ENCODE data around the gene NKX2-1.

Gene NKX2-1

DNA sequence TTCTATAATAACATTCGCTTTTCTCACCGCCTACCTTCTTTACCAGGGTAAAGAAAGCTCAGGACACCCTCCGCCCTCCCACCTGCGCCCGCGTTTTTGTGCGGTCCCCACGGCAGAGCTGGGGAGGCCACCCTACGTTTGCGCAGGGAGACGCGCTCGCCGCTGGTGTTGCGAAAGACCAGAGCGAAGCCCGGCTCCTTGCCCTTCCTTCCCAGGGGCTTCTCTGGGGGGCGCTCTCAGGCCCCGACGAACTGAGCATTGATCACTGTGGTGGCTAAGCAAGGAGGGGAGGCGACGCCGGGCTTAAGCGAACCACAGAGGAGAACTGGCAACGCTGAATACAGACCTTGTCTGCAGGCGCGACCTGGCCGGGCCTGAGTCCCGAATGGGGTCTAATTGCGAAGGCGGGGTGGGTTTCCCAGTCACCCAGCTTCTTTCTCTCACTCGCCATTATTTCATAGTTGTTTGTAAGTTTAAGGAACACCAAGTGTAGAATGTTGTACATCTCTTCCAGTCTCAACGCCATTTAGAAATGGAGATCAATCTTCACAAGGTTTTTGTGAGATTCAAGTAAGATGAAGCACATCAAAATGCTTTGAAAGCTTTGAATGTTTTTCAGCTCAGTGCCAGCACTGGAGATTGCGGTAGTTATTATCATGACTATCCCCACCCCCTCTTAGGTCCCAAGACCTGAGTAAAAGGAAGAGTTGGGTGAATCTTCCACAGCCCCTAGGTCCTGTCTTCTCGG lies 1.7 kb upstream of the NKX2-1 start:
- Histone ChIP-seq H3K9me2 (replicated peaks; ENCODE audit: control insufficient read depth, low read length) (no peaks in the 10 kb centered on the region), H3K27me3 (ENCODE audit: control insufficient read depth, low read length) (no peaks in the 10 kb centered on the region), H3K4me3 (ENCODE audit: low read length) (no peak overlapping the region), H3K79me2 (ENCODE audit: control insufficient read depth, low read length) (no peaks in the 10 kb centered on the region), H3K4me2 (ENCODE audit: low read length) (no peak overlapping the region), H3K9me3 (ENCODE audit: control insufficient read depth, insufficient read depth, low read length) (no peaks in the 10 kb centered on the region; the same call in 1 of the 2 replicates), H3K36me3 (ENCODE audit: control insufficient read depth, low read length) (no peaks in the 10 kb centered on the region), H4K20me1 (ENCODE audit: control insufficient read depth, insufficient read depth, low read depth, low read length) (no peaks in the 10 kb centered on the region), H3K4me1 (ENCODE audit: control insufficient read depth, low read length) (no peaks in the 10 kb centered on the region), H3K27ac (ENCODE audit: low read depth, low read length) (no peak overlapping the region), H3F3A (ENCODE audit: control insufficient read depth, insufficient read depth) (no peaks in the 10 kb centered on the region)
- TF ChIP-seq, protein P1, sequence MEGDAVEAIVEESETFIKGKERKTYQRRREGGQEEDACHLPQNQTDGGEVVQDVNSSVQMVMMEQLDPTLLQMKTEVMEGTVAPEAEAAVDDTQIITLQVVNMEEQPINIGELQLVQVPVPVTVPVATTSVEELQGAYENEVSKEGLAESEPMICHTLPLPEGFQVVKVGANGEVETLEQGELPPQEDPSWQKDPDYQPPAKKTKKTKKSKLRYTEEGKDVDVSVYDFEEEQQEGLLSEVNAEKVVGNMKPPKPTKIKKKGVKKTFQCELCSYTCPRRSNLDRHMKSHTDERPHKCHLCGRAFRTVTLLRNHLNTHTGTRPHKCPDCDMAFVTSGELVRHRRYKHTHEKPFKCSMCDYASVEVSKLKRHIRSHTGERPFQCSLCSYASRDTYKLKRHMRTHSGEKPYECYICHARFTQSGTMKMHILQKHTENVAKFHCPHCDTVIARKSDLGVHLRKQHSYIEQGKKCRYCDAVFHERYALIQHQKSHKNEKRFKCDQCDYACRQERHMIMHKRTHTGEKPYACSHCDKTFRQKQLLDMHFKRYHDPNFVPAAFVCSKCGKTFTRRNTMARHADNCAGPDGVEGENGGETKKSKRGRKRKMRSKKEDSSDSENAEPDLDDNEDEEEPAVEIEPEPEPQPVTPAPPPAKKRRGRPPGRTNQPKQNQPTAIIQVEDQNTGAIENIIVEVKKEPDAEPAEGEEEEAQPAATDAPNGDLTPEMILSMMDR (IDR thresholded peaks at IDR 0.05; ENCODE audit: low read depth, low read length, poor library complexity, severe bottlenecking), result no peak
- TF ChIP-seq EZH2phosphoT487 (IDR thresholded peaks at IDR 0.05; ENCODE audit: borderline replicate concordance, low read length), result no peak

DNA sequence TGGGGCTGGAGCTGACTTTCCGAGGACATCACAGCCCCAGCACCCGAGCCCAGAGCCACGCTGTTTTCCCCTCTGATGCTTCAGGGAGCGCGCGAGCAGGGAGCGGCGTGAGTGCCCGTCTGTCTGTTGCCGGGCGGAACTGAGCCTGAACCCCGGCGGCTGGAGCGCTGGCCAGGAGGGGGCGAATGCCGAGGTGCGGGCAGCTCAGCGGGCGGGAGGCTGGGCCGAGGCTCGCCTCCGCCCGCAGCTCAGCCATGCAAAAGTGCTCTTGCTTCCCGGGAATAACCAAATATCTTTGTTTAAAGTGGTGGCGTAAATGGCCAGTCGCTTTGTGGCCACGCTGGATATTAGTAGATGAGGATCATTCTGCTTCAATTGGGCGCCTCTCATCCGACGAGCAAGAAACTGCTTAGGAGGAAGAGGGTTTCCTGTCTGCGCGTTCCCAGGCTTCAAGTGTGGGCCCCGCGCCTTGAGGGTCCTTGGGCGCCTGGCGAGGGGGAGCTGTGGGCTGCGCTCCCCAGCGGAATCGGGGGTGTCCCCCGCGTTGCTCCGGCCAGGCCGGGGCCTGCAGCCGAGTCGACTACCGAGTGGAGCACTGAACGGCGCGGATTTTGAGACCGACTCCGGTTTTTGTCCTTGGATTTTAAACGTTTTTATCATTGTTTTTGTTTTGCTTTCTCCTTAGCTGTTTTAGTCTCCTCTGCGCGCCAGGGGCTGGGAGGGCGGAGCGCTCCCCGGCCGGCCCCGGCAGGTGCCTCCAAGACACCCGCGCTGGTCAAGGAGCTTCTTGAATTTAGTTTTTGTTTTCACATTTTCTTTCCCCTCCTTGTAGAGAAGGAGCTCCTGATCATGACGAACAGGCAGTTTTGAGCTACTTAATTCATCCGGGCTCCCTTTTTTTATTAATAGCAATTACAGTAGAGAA lies 831 bp upstream of the NKX2-1 start:
- Histone ChIP-seq H3K9me3 (ENCODE audit: control insufficient read depth, insufficient read depth, low read length) (no peaks in the 10 kb centered on the region; the same call in 1 of the 2 replicates), H3F3A (ENCODE audit: control insufficient read depth, insufficient read depth) (no peaks in the 10 kb centered on the region), H3K4me3 (ENCODE audit: low read length) (no peak overlapping the region), H3K9me2 (replicated peaks; ENCODE audit: control insufficient read depth, low read length) (no peaks in the 10 kb centered on the region), H3K79me2 (ENCODE audit: control insufficient read depth, low read length) (no peaks in the 10 kb centered on the region), H3K27ac (ENCODE audit: low read depth, low read length) (no peak overlapping the region), H3K27me3 (ENCODE audit: control insufficient read depth, low read length) (no peaks in the 10 kb centered on the region), H4K20me1 (ENCODE audit: control insufficient read depth, insufficient read depth, low read depth, low read length) (no peaks in the 10 kb centered on the region), H3K36me3 (ENCODE audit: control insufficient read depth, low read length) (no peaks in the 10 kb centered on the region), H3K4me2 (ENCODE audit: low read length) (no peak overlapping the region), H3K4me1 (ENCODE audit: control insufficient read depth, low read length) (no peaks in the 10 kb centered on the region)
- TF ChIP-seq, protein P1 (IDR thresholded peaks at IDR 0.05; ENCODE audit: low read depth, low read length, poor library complexity, severe bottlenecking), result no peak
- no peak for TF ChIP-seq EZH2phosphoT487 (IDR thresholded peaks at IDR 0.05; ENCODE audit: borderline replicate concordance, low read length)

DNA sequence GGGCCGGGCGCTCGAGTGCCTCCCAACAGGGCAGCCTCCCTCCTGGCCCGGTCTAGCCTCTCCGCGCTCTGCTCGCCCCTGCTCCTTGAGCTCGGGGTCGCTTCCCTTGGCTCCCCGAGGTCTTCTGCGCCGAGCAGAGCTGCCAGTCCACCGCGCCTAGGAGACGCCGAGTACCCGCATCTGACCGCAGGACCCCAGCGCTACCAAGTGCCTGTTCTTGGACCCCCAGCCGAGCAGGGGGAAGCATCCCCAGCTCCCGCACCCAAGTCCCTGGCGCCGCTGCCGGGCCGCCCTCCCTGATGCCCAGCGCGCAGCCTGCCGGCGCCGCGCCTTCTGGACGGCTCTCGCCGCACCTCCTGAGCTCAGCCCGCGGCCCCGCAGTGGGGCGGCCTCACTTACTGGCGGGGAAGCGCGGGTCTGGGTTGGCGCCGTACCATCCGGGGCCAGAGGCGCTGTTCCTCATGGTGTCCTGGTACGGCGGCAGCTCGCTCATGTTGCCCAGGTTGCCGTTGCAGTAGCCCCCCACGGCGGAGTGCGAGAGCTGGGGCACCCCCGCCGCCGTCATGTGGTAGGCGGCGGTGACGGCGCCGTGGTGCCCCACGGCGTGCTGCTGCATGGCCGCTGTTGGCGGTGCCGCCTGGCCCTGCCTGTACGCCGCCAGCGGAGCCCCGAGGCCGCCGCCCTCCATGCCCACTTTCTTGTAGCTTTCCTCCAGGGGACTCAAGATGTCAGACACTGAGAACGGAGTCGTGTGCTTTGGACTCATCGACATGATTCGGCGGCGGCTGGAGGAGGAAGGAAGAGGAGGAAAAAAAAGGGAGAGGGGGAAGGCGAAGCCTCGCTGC lies 1.2 kb downstream of the NKX2-1 start:
- no peaks in the 10 kb centered on the region for H3K79me2 ChIP-seq (ENCODE audit: control insufficient read depth, low read length)
- H3K27me3 ChIP-seq (ENCODE audit: control insufficient read depth, low read length), result no peaks in the 10 kb centered on the region
- no peak overlapping the region for H3K4me2 ChIP-seq (ENCODE audit: low read length)
- H3K9me2 ChIP-seq (replicated peaks; ENCODE audit: control insufficient read depth, low read length), result no peaks in the 10 kb centered on the region
- H3K4me1 ChIP-seq (ENCODE audit: control insufficient read depth, low read length), result no peaks in the 10 kb centered on the region
- no peaks in the 10 kb centered on the region for H4K20me1 ChIP-seq (ENCODE audit: control insufficient read depth, insufficient read depth, low read depth, low read length)
- H3K4me3 ChIP-seq (ENCODE audit: low read length), result no peak overlapping the region
- no peak for TF ChIP-seq EZH2phosphoT487 (IDR thresholded peaks at IDR 0.05; ENCODE audit: borderline replicate concordance, low read length)
- TF ChIP-seq, protein P1 (IDR thresholded peaks at IDR 0.05; ENCODE audit: low read depth, low read length, poor library complexity, severe bottlenecking), result no peak
- no peaks in the 10 kb centered on the region; the same call in 1 of the 2 replicates for H3K9me3 ChIP-seq (ENCODE audit: control insufficient read depth, insufficient read depth, low read length)
- H3K36me3 ChIP-seq (ENCODE audit: control insufficient read depth, low read length), result no peaks in the 10 kb centered on the region
- no peaks in the 10 kb centered on the region for H3F3A ChIP-seq (ENCODE audit: control insufficient read depth, insufficient read depth)
- H3K27ac ChIP-seq (ENCODE audit: low read depth, low read length), result no peak overlapping the region
